Measurements from ENCODE around the gene SHISA8. TPM values are rescaled to one million over a fixed set of nuclear protein-coding genes. Genes with fewer than 3 reads are reported as not detected.

The SHISA8 gene
- not detected in 2 replicates for total RNA-seq

DNA sequence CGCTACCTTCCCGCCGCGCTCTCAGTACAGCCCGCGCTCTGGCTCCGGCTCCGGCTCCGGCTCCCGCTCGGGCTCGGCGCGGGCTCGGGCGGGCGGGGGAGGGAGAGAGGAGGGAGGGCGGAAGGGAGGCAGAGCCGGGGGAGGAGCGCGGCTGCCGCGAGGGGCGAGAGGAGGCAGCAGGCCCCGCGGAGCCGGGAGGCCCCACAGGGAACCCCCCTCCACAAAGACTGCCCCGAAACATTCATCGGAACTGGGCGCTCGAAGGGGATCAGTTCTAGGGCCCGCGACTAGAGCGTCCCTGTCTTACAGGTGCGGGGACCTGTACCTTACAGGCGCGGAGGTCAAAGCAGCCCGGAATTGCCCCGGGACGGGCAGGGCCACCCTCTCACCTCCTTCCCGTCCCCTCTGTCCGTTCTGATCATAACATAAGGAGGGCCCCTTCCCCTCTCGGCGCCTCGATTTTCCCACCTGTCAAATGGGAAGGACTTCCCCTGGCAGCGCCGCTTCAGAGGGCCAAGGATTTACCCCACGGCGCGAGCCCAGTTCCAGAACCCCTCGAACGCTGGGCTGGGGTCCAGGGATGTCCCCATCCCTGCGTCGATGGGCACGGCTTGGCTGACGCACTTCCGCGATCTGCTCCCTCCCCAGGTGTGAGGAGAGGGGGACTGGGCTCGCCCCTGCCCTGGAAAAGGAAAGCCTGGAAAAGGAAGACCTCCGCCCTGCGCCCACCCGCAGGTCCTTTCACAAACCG, at the start of gene SHISA8:
TSS of gene SHISA8 (minus strand) at position 40 of the 751 bp plus-strand sequence. CDS start 407 bp downstream, outside the sequence.

GRCh38 chr22:41951898-41952474, 37.1 kb upstream of the SHISA8 start, which contains the start of gene SMIM45:
Gene SMIM45, plus strand, starts transcription at chr22:41952150.

GRCh38 chr22:41946629-41947423, 32.0 kb upstream of the SHISA8 start, which contains the start of gene CENPM:
Gene CENPM, minus strand, starts transcription at chr22:41947152. Its CDS starts 76 bp downstream, at chr22:41947076.

Other genes starting within 250 kb of the SHISA8 start
- gene SNU13, start 226.2 kb downstream of the SHISA8 start, total RNA-seq: 161 and 168 TPM in 2 replicates
- gene MEI1, start 215.6 kb downstream of the SHISA8 start, total RNA-seq: 0.54 and 2.2 TPM in 2 replicates
- gene CCDC134, start 114.4 kb downstream of the SHISA8 start, total RNA-seq: 5.3 and 7.8 TPM in 2 replicates
- gene SREBF2, start 82.0 kb downstream of the SHISA8 start, total RNA-seq: 59.4 and 60.4 TPM in 2 replicates
- 0.15 and 0.20 TPM in 2 replicates for gene TNFRSF13C, start 11.7 kb upstream of the SHISA8 start, total RNA-seq
- 33.7 and 41.1 TPM in 2 replicates for gene CENPM, start 32.1 kb upstream of the SHISA8 start, total RNA-seq
- not detected in 2 replicates for gene SEPTIN3, start 54.4 kb upstream of the SHISA8 start, total RNA-seq
- 0.07 TPM in 1 of 2 replicates, not detected in the other for gene WBP2NL, start 83.7 kb upstream of the SHISA8 start, total RNA-seq
- gene NAGA, start 155.7 kb upstream of the SHISA8 start, total RNA-seq: 57.2 and 64.5 TPM in 2 replicates
- gene PHETA2, start 159.2 kb upstream of the SHISA8 start, total RNA-seq: 12.5 and 14.0 TPM in 2 replicates
- 2.3 and 4.3 TPM in 2 replicates for gene SMDT1, start 164.6 kb upstream of the SHISA8 start, total RNA-seq
- 75.2 and 91.4 TPM in 2 replicates for gene NDUFA6, start 175.7 kb upstream of the SHISA8 start, total RNA-seq
- not detected in 2 replicates for gene CYP2D6, start 215.7 kb upstream of the SHISA8 start, total RNA-seq